HG03066 (cell line): ENCODE data around the gene F12.
"Not testable (repeated sequence)": the region's sequence is repeated elsewhere in the genome, so short reads cannot be mapped to it uniquely, and the experiment has no call there.

ENCODE experiments used
- ATAC-seq: cut with Tn5 transposase; IDR thresholded peaks from one replicate; pipeline ENCODE4 v1.9.1; 2021; ENCODE audit warnings: low read depth; ENCODE audit not compliant: unreplicated experiment

Gene F12

DNA sequence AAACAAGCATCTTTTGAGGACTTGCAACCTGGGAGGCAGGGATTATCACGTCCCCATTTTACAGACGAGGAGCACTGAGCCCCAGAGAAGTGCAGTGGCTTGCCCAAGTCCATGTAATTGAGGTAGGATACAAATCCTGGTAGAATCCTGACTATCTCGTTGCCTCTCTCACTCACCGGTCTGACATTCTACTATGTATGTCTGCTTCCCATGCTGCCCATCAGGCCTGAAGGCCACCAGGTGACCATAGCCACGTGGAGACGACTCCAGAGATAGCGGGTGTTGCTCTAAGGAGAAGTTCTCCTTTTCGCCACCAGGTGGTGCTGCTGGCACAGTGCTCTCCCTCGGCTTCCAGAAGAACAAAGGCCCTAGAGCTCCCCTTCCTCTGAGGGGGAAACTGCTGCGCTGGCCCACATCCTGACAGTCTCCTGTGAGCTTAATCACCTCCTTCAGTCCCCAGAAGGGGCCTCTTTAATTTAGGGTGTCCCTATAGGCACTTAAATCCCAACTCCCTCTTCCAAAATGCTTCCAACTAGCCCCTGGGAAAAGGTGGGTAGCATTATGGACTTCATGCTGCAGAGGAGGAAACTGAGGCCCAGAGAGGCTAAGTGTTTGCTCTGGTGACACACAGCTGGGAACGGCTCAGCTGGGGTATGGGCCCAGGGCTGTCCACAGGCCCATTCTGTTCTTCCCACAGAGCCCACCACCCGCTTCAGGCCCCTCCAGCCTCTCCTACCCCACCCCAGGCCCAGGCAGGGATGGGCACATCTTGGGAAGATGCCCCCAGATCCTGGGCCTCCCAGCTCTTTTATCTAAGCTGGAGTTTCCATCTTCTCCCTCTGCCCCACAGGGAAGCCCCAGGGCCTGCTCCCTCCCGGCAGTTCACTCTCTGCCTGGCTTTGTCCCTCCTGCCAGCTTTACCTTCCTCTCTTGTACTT lies 18.7 kb downstream of the F12 start:
- ATAC-seq, result peak; percentile 67

DNA sequence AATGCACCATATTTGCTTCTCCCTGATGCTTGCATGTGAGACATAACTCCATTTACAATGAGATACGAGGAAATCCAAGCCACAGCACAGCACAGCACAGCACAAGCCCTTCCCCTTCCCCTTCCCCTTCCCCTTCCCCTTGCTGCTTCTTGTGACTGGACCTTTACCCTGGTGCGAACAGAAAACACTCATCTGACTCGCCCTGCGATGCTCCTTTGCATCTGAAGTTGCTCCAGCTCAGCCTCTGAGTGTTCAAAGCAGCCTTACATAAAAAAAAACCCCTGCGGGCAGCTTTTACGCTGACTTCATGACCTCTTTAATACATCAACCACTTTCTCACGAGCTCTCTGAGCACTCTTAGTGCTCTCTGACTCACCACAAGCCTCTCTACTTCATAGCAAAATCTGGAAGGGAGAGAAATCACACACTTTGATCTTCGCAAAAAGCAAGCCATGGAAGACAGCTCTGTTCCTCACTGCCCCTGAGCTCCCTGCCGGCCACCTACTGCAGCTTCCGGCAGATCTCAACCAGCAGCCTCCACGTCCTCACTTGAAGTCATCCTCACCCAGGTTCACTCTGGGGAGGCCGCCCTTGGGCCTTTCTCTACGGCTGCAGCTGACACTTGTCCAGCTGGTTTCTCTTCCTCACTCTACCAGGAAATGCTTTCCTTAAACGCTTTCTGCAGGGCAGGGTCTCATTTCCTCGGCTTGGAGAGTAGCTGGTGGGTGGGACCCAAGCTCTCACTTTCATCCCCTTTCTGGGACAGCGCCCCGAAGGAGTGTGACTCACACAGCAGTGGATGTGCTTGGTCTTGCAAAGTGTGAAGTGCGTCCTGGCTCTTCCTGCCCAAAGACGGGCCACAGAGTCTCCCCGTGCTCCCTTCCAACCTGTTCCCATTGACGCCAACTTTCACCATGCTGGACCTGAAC lies 19.9 kb downstream of the F12 start:
- no peak for ATAC-seq

DNA sequence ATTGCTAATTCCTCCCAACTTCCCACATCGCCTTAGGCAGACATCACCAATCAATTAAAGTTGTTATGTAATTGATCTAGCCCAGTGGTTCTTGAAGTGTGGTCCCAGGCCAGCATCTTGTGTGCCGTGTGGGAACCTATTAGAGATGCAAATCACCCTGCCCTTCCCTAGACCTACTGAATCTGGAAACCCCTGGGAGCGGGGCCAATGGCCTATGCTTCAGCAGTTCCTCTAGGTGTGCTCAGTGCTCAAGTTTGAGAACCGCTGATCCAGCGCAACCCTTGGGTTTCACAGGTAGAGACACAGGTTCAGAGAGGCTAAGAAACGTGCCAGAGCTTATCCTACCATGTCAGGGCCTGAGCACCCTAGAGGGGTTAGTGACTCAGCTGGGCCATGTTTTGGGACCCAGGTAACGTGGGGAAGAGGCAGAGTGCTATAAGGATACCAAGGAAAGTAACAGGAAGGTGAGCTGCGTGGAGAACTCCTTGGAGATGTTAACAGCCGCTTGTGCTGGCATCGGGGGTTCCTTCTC lies 20.8 kb downstream of the F12 start:
- ATAC-seq, result no peak

DNA sequence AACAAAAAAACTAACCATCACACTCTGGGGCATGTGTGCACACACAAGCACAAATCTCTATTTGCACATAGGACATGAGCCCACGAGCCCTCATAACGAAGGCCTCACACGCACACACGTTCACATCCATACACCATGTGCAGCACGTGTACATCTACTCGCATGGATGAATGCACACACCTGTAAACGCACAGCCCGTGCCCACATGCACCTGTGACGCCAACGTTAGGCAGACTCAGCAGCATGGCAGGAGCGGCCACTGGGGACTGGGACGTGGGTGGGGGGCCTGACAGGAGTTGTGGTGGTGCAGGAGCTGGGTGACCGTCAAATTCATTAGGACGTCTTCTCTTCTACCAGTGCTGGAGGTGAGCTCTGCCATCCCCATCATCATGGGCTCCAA lies 22.0 kb downstream of the F12 start:
- no peak for ATAC-seq

DNA sequence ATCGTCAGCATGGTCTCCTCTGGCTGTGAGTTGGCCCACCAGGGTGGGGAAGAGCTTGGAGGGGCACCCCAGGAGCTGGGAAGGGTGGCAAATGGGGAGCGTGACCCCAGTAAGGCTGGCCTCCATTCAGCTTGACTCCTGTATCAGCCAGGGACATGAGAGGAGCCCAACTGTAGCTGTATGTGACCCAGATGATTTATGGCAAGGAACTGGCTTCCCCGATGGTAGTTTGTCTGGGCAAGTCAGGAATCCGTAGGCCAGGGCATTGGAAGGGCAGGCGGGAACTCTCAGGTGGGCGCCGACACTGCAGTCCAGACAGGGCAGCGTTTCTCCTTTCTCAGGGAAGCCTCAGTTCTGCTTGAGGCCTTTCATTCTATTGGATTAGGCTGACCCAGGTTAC lies 22.8 kb downstream of the F12 start:
- no peak for ATAC-seq

DNA sequence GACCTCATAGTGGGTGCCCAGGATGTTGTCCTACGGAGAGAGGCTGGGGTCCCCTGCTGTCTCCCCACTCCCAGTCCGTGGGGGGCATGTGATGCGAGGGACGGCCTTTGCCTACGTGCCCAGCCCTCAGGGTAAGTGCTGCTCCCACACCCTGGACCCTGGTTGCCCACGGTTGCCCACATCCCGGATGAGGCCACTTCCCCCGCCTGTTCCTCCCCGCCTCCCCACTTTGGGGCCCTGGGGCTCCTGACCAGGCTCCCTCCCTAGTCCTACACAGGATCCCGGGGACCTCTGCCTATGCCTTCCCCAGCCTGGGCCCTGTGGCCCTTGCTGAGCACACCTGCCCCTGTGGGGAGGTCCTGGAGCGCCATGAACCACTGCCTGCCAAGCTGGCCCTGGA lies 23.6 kb downstream of the F12 start:
- ATAC-seq, result no peak

DNA sequence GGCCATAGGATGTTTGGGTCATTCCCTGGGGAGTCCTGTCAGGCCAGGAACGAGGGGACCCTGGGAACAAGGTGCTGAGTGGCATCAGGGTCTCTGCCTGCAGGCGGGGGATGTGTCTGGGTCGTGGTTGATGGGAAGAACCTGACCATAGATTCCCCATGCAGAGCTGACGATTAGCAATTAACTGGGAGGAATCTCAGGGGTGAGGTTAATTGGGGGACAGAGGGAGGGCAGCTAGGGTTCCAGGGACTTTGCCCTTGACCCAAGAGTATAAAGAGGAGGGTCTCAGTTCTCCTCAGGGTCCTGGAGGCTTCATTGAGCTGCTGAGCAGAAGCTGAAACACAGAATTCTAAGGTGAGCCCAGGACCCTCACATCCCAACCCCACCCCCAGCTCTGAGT lies 25.2 kb downstream of the F12 start, which contains the start of gene SLC34A1:
SLC34A1 (plus strand) TSS at position 301 of the 400 bp plus-strand sequence. CDS start 1,308 bp downstream, outside the sequence.
- ATAC-seq, result no peak

DNA sequence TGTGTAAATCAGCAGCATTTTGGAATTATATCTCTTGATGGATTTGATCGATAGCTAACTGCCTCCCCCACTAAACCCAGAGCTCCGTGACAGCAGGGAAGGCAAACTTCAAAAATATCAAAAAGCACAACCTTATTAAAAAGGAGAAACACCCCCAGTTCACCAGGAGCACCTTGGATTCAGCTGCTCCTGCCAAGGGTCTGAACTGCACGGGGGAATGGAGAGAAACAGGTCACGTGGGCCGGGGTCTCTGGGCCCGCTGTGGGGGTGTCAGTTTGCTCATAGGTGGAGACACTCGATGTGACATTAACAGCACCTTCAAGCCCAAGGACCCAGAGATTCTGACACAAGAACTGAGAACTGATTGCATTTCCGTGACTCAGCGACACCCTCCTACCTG lies 26.2 kb downstream of the F12 start:
- no peak for ATAC-seq

DNA sequence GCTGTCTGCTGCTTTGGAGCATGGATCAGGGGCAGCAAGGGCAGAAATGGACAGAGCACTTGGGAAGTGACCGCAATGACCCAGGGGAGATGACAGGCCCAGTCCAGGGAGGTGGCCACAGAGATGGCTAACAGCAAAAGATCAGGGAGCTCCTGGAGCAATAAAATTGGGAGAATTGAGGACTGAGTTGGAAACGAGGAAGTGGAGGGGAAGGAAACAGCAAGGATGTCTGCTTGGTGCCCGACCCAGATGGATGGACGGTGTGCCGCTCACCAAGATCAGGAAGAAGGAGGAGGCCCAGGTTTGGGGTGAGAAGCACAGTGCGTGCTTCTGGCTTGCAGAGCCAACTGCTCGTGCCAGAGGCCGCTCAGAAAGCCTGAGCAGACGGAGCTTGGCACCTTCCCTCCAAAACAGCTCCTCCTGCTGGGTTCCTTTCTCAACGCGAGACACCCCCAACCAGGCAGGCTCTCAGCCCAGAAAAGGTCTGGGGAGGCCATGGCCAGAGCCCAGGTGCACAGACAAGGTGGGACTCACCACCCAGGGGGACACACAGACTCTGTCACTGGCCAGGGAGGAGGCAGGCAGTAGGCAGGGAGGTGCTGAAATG lies 26.8 kb downstream of the F12 start:
- no peak for ATAC-seq

DNA sequence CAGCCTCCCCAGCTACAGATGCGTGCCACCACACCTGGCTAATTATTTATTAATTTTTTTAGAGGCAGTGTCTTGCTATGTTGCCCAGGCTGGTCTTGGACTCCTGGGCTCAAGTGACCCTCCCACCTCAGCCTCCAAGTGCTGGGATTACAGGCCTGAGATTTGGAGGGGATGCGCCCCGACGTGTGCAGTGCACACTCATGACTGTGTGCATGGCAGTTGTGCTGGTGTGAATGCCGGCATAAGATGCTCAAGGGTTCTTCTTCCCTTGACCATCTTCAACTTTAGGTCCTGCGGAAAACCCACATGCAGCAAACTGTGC lies 28.6 kb downstream of the F12 start:
- ATAC-seq, result no peak

DNA sequence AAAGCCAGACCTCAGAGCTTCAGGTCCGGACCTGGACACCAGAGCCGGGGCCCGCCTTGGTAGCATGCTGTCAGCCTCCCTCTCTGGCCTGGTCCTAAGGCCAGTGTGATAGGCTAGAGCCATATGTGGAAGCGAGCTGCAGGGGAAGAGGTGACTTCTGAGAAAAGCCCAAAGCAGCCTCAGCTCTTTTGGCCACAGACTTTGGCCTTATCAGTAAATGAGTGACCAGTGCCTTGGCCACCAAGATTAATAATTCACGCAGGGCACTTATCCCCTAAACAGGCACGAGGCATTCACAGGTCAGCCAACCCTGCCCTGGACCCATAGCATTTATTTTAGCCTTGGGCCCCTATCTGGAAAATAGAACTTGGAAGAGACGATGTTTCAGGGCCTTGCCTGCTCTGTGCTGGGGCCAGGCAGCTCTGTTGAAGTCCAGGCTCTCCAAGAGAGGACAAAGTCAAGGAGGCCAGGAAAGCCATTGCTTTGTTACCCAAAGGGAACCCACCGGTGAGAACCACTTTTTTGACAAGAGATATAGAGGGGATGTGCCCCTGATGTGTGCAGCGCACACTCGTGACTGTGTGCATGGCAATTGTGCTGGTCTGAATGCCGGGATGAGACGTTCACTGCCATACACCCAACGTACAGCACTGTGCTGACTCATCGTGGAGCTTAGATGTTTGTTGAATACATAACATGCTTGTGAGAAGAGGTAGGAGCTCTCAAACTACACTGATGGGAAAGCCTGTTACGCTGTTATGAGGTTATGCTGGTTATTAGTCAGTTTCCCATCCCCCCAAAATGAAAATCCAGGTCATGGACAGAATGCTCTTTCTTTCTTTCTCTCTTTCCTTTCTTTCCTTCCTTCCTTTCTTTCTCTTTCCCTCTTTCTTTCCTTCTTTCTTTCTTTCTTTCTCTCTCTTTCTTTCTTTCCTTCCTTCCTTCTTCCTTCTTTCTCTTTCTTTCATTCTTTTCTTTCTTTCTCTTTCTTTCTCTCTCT lies 30.2 kb downstream of the F12 start:
- ATAC-seq, result no peak

DNA sequence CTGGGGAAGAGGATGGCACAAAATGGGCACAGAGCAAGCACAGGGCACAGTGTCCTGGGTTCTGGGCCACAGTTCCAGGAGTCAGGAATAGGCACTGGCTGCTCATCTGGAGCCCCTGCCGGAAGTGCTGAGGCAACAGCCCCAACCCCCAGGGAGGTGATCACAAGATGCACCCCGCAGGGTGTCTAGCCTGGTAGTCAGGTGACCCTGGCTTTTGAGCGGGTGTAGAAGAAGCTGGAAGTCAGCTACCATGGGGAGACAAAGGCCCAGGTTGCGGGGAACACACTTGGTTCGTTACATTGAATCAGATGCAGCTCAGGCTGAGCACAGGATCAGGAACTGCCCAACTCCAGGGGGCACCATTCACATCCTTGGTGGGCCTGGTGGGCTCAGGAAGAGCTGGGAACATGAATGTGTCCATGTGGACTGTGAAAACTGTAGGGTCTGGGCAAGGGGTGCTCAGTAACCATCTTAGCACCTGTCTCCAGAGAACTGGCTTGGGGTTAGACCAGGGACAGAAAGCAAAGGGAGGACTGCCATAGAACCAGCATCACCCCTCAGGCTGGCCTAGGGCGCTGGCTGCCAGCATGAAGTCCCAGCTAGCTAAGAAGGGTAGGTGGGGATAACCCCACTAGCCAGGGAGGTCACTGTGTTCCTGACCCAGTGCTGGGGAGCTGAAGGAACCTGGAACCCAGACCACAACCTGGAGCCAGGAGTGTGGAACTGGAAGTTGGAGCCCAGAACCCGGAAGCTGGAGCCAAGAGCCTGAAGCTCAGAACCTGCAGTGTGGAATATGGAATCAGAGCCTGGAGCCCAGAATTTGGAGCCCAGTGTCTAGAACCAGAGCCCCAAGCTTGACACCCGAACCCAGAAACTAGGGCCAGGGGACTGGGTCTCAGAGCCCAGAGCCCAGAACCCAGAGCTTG lies 31.2 kb downstream of the F12 start:
- no peak for ATAC-seq

DNA sequence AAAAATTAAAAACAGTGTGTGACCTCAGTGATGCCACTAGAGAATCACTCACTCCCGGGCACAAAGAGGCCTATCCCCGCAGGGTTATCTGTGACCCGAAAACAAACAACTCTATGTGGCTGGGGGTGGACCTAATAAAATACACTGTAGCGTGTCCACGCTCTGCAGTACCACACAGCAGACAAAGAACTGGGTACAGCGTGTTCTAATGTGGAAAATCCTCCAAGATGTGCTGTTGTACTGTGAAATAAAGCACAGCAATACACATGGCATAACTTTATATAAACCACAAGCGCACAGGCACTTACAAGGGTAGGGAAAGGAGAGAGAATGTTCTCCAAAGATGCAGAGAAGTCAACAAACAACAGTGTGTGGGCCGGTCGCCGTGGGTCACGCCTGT lies 33.3 kb downstream of the F12 start:
- ATAC-seq, result no peak

DNA sequence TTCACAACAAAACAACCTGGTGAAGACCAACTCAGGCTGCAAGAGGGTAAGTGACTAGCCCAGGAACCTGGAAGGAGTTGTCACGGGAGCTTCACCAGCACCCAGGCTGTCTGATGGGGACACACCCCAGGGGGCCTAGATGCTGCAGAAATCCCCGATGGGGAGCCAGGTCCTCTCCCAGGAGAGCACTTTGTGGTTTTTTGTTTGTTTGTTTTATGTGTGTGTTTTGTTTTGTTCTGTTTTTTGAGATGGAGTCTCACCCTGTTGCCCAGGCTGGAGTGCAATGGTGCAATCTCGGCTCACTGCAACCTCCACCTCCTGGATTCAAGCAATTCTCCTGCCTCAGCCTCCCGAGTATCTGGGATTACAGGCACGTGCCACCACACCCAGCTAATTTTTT lies 33.8 kb downstream of the F12 start:
- not testable (repeated sequence) for ATAC-seq

DNA sequence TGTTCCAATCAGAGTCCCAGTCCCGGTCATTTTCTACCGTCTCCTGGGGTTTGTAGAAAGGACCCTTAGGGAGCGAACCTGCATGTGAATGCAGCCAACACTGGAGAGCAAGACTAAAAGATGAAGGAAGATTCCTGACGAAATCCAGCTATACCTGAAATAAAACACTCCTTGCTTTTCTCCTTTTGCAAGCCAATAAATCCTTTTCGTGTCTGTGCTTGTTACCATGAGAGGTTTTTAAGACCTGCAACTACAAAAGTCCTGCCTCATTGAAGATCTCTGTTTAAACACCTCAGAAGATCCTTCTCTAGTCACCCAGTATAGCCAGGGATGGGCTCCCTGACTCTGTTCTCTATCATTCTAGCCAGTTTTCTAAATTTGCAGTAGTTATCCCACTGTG lies 35.2 kb downstream of the F12 start:
- no peak for ATAC-seq

DNA sequence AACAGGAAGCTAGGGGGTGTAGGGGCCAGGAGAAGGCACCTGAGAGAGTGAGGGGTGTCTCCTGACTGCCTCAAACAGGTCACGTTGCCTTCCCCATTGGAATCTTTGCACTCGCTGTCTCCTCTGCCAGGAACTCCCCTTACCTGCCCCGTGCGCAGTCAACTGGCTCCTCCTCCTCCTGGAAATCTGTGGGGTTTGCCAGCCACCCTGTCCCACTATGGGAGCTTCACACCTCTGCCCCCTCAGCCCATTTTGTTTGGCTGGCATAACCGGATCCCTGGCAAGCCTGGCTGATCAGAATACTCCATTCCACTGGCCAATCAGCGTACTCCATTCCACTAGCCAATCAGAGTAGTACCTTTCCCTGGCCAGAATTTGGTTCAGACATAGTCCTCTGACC lies 35.6 kb downstream of the F12 start:
- no peak for ATAC-seq

DNA sequence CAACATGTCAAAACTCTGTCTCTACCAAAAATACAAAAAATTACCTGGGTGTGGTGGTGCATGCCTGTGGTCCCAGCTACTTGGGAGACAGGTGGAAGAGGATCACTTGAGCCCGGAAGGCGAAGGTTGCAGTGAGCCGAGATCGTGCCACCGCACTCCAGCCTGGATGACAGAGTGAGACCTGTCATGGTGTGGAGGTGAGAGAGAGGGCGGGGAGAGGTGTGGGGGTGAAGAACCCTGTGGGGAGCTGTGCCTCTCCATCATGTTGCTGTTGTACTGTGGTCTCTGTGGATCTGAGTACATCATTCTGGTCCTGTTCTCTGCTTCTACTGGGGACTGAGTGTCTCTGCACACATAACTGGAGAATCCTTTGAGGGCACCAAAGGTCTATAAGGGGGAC lies 36.5 kb downstream of the F12 start:
- no peak for ATAC-seq

DNA sequence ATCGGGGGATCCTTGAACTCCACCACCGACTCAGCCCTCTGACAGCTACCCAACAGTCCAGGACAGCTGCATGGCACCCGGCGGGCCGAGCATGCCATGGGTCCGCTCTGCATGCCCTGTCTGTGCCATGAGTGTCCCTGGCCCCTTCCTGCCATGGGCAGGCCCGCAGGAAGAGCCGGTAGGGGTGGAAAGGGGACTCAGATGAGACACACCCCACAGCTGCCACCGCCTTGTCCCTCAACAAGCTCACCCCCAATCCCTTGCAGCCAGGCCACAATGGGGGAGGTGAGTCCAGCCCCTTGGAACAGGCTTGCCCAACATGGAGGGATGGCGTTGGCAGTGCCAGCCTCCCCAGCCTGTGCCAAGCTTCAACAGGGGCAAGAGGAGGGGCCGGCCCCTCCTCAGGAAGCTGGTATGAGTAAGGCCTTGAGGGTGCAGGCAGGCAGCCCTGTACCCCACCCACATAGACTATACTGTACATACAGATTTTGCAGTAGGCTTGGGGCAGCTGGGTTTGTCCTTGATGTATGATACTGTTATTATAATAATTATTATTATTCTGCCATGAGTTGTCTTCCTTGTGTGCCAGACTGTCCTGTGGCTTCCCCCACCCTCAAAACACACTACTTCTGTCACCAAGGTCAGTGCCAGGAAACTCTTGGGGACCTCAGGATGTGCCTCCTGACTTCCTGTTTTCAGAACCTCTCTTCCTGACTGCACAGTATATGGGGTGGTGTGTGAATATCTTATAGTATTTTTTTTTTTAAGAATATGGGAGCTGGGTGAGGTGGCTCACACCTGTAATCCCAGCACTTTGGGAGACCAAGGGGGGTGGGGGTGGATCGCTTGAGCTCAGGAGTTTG lies 37.1 kb downstream of the F12 start:
- ATAC-seq, result no peak
